ENCODE measurements around the gene GLI1.
"Not testable (repeated sequence)": the region's sequence is repeated elsewhere in the genome, so short reads cannot be mapped to it uniquely, and the experiment has no call there.

The GLI1 gene

GRCh38 chr12:57444337-57444736, 15.2 kb upstream of the GLI1 start:
- H3K27me3 ChIP-seq (ENCODE audit: low read depth, low read length); H3K4me1 ChIP-seq (ENCODE audit: control insufficient read depth in 1 of 2, insufficient read depth in 2 of 2, low read length in 2 of 2); H3K36me3 ChIP-seq (ENCODE audit: control insufficient read depth in 1 of 2, insufficient read depth in 2 of 2, low read length in 2 of 2); H3K27ac ChIP-seq (ENCODE audit: low read length); H3K9me3 ChIP-seq (ENCODE audit: control insufficient read depth in 1 of 2, low read length in 2 of 2); H3K4me3 ChIP-seq (ENCODE audit: low read depth in 1 of 2, low read length in 2 of 2): not testable (repeated sequence)

- no peak overlapping the region for H3K4me3 ChIP-seq (ENCODE audit: low read depth in 1 of 2, low read length in 2 of 2)
- H3K27ac ChIP-seq (ENCODE audit: low read length): no peak overlapping the region
- no peaks in the 10 kb centered on the region for H3K4me1 ChIP-seq (ENCODE audit: control insufficient read depth in 1 of 2, insufficient read depth in 2 of 2, low read length in 2 of 2)
- no peaks in the 10 kb centered on the region for H3K36me3 ChIP-seq (ENCODE audit: control insufficient read depth in 1 of 2, insufficient read depth in 2 of 2, low read length in 2 of 2)
- H3K9me3 ChIP-seq (ENCODE audit: control insufficient read depth in 1 of 2, low read length in 2 of 2): no peaks in the 10 kb centered on the region
- H3K27me3 ChIP-seq (ENCODE audit: low read depth, low read length): no peaks in the 10 kb centered on the region
These were observed 14.8 kb upstream of the GLI1 start for GRCh38 chr12:57444744-57445143.

- Histone ChIP-seq H3K4me1 (ENCODE audit: control insufficient read depth in 1 of 2, insufficient read depth in 2 of 2, low read length in 2 of 2) (no peaks in the 10 kb centered on the region), H3K27ac (ENCODE audit: low read length) (no peak overlapping the region), H3K27me3 (ENCODE audit: low read depth, low read length) (no peaks in the 10 kb centered on the region), H3K36me3 (ENCODE audit: control insufficient read depth in 1 of 2, insufficient read depth in 2 of 2, low read length in 2 of 2) (no peaks in the 10 kb centered on the region), H3K4me3 (ENCODE audit: low read depth in 1 of 2, low read length in 2 of 2) (no peak overlapping the region), H3K9me3 (ENCODE audit: control insufficient read depth in 1 of 2, low read length in 2 of 2) (no peaks in the 10 kb centered on the region)
These were observed 13.2 kb upstream of the GLI1 start for GRCh38 chr12:57446292-57446960.

DNA sequence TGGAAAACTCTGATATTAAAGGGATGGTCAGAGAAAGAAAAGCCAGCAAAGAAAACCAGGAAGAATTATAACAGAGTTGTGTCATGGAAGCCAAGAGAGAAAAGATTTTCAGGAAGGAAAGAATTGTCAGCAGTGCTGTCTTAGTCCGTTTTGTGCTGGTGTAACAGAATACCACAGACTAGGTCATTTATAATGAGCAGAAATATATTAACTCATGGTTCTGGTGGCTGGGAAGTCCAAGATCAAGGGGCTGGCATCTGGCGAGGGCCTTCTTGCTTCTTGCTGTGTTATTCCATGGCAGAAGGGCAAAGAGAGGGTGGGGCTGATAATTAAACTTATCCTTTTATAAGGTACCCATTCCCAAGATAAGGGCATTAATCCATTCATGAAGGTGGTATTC, 10.9 kb upstream of the GLI1 start:
- peaks cover 0 to 4% of the 10 kb centered on the region in 2 donors for H3K4me1 ChIP-seq (ENCODE audit: control insufficient read depth in 1 of 2, insufficient read depth in 2 of 2, low read length in 2 of 2)
- H3K9me3 ChIP-seq (ENCODE audit: control insufficient read depth in 1 of 2, low read length in 2 of 2): no peaks in the 10 kb centered on the region
- no peaks in the 10 kb centered on the region for H3K27me3 ChIP-seq (ENCODE audit: low read depth, low read length)
- H3K4me3 ChIP-seq (ENCODE audit: low read depth in 1 of 2, low read length in 2 of 2): no peak overlapping the region
- H3K27ac ChIP-seq (ENCODE audit: low read length): no peak overlapping the region
- H3K36me3 ChIP-seq (ENCODE audit: control insufficient read depth in 1 of 2, insufficient read depth in 2 of 2, low read length in 2 of 2): no peaks in the 10 kb centered on the region

GRCh38 chr12:57449375-57449774, 10.2 kb upstream of the GLI1 start:
- H3K27ac ChIP-seq (ENCODE audit: low read length): no peak overlapping the region
- no peaks in the 10 kb centered on the region for H3K36me3 ChIP-seq (ENCODE audit: control insufficient read depth in 1 of 2, insufficient read depth in 2 of 2, low read length in 2 of 2)
- no peaks in the 10 kb centered on the region for H3K27me3 ChIP-seq (ENCODE audit: low read depth, low read length)
- no peak overlapping the region for H3K4me3 ChIP-seq (ENCODE audit: low read depth in 1 of 2, low read length in 2 of 2)
- no peaks in the 10 kb centered on the region for H3K9me3 ChIP-seq (ENCODE audit: control insufficient read depth in 1 of 2, low read length in 2 of 2)
- peaks cover 0 to 4% of the 10 kb centered on the region in 2 donors for H3K4me1 ChIP-seq (ENCODE audit: control insufficient read depth in 1 of 2, insufficient read depth in 2 of 2, low read length in 2 of 2)

GRCh38 chr12:57450057-57450456, 9.5 kb upstream of the GLI1 start:
- no peak overlapping the region for H3K27ac ChIP-seq (ENCODE audit: low read length)
- H3K9me3 ChIP-seq (ENCODE audit: control insufficient read depth in 1 of 2, low read length in 2 of 2): no peaks in the 10 kb centered on the region
- H3K36me3 ChIP-seq (ENCODE audit: control insufficient read depth in 1 of 2, insufficient read depth in 2 of 2, low read length in 2 of 2): no peaks in the 10 kb centered on the region
- H3K27me3 ChIP-seq (ENCODE audit: low read depth, low read length): no peaks in the 10 kb centered on the region
- no peak overlapping the region for H3K4me3 ChIP-seq (ENCODE audit: low read depth in 1 of 2, low read length in 2 of 2)
- peaks cover 0 to 4% of the 10 kb centered on the region in 2 donors for H3K4me1 ChIP-seq (ENCODE audit: control insufficient read depth in 1 of 2, insufficient read depth in 2 of 2, low read length in 2 of 2)

GRCh38 chr12:57451233-57451778, 8.3 kb upstream of the GLI1 start:
- no peaks in the 10 kb centered on the region for H3K9me3 ChIP-seq (ENCODE audit: control insufficient read depth in 1 of 2, low read length in 2 of 2)
- H3K27ac ChIP-seq (ENCODE audit: low read length): no peak overlapping the region
- peaks cover 0 to 4% of the 10 kb centered on the region in 2 donors for H3K4me1 ChIP-seq (ENCODE audit: control insufficient read depth in 1 of 2, insufficient read depth in 2 of 2, low read length in 2 of 2)
- H3K27me3 ChIP-seq (ENCODE audit: low read depth, low read length): no peaks in the 10 kb centered on the region
- no peak overlapping the region for H3K4me3 ChIP-seq (ENCODE audit: low read depth in 1 of 2, low read length in 2 of 2)
- no peaks in the 10 kb centered on the region for H3K36me3 ChIP-seq (ENCODE audit: control insufficient read depth in 1 of 2, insufficient read depth in 2 of 2, low read length in 2 of 2)

DNA sequence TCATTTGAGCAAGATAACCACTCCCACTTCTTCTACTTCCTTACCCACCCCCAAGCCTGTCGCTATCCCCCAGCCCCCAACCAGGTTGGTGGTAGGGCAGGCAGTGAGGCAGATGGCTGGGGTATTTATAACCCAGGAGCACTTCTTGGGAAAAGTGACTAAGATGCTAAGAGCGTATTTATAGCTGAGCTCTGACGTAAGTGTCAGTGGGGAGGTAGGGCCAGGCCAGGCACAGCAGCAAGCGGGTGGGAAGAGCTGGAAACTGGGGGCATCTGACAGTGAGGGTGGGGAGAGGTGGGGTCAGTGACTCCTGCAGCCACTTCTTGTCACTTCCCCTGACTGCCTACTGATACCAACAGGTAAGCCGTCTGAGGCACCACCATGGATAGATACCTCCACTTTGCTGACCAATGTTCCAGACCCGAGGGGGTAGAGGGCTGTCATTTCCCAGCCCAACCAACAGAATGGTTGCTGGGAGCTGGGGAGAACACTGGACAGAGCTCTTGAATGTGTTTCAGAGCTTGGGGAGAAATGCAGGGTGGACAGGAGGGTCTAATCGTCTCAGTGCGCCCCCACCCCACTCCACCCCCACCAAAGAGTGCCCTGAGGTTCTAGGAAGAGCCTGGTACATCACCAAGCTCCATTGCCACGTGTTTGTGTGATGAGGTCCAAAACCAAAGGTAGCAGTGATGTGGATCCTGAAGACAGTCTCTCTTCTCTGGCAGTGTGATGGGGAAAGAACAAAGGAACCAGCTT, 7.2 kb upstream of the GLI1 start:
- Histone ChIP-seq H3K27ac (ENCODE audit: low read length) (no peak overlapping the region), H3K9me3 (ENCODE audit: control insufficient read depth in 1 of 2, low read length in 2 of 2) (no peaks in the 10 kb centered on the region), H3K36me3 (ENCODE audit: control insufficient read depth in 1 of 2, insufficient read depth in 2 of 2, low read length in 2 of 2) (no peaks in the 10 kb centered on the region), H3K4me1 (ENCODE audit: control insufficient read depth in 1 of 2, insufficient read depth in 2 of 2, low read length in 2 of 2) (peaks cover 0 to 4% of the 10 kb centered on the region in 2 donors), H3K4me3 (ENCODE audit: low read depth in 1 of 2, low read length in 2 of 2) (no peak overlapping the region), H3K27me3 (ENCODE audit: low read depth, low read length) (no peaks in the 10 kb centered on the region)

DNA sequence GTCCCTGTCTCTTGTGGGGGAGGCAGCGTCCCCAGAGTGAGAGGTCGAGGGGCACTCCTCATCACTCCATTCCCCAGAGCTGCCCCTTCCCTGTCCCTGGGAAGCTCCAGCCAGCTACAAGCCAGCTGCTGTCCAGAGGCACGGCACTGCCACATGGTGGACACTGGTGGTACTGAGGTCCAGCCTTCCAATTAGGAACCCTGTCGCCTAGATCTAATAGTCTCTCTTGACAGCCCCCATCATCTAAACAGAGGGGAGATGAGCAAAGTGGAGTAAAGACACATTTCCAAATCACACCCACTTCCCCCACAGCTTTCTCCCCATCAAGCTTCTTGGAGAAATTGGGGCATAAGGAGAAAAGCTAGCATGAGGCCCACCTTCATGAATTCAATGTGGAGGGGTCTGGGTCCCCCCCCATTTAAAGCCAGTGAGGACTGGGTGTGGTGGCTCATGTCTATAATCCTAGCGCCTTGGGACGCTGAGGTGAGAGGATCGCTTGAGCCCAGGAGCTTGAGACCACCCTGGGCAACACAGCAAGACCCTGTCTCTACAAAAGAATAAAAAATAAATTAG, 6.6 kb upstream of the GLI1 start:
- no peaks in the 10 kb centered on the region for H3K27me3 ChIP-seq (ENCODE audit: low read depth, low read length)
- H3K9me3 ChIP-seq (ENCODE audit: control insufficient read depth in 1 of 2, low read length in 2 of 2): no peaks in the 10 kb centered on the region
- no peak overlapping the region for H3K4me3 ChIP-seq (ENCODE audit: low read depth in 1 of 2, low read length in 2 of 2)
- H3K36me3 ChIP-seq (ENCODE audit: control insufficient read depth in 1 of 2, insufficient read depth in 2 of 2, low read length in 2 of 2): no peaks in the 10 kb centered on the region
- peaks cover 0 to 4% of the 10 kb centered on the region in 2 donors for H3K4me1 ChIP-seq (ENCODE audit: control insufficient read depth in 1 of 2, insufficient read depth in 2 of 2, low read length in 2 of 2)
- no peak overlapping the region for H3K27ac ChIP-seq (ENCODE audit: low read length)

DNA sequence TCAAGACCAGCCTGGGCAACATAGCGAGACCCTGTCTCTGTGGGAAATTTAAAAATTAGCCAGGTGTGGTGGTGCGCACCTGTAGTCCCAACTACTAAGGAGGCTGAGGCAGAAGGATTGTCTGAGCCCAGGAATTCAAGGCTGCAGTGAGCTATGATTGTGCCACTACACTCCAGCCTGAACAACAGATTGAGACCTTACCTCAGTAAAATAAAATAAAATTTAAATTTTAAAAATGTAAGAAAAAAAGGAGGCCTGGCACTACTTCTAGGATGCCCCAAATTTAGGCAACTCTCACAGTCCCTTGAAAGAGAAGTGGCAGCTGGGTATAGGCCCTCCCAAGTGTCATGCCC, 5.4 kb upstream of the GLI1 start:
- no peaks in the 10 kb centered on the region for H3K36me3 ChIP-seq (ENCODE audit: control insufficient read depth in 1 of 2, insufficient read depth in 2 of 2, low read length in 2 of 2)
- H3K27ac ChIP-seq (ENCODE audit: low read length): no peak overlapping the region
- peaks cover 0 to 10% of the 10 kb centered on the region in 2 donors for H3K4me1 ChIP-seq (ENCODE audit: control insufficient read depth in 1 of 2, insufficient read depth in 2 of 2, low read length in 2 of 2)

GRCh38 chr12:57454566-57455373, 4.8 kb upstream of the GLI1 start, which contains the start of gene INHBE:
Gene INHBE (plus strand): TSS chr12:57455307. CDS start chr12:57455537, 230 bp downstream.
- no peaks in the 10 kb centered on the region for H3K9me3 ChIP-seq (ENCODE audit: control insufficient read depth in 1 of 2, low read length in 2 of 2)
- H3K4me3 ChIP-seq (ENCODE audit: low read depth in 1 of 2, low read length in 2 of 2): no peak within 1 kb of the TSS
- H3K27ac ChIP-seq (ENCODE audit: low read length): no peak within 1 kb of the TSS
- H3K36me3 ChIP-seq (ENCODE audit: control insufficient read depth in 1 of 2, insufficient read depth in 2 of 2, low read length in 2 of 2): no peaks in the 10 kb centered on the region
- peaks cover 0 to 10% of the 10 kb centered on the region in 2 donors for H3K4me1 ChIP-seq (ENCODE audit: control insufficient read depth in 1 of 2, insufficient read depth in 2 of 2, low read length in 2 of 2)
- no peaks in the 10 kb centered on the region for H3K27me3 ChIP-seq (ENCODE audit: low read depth, low read length)

More for the DNA sequence above, 5.4 kb upstream of the GLI1 start:
- H3K27me3 ChIP-seq (ENCODE audit: low read depth, low read length): no peaks in the 10 kb centered on the region
- no peaks in the 10 kb centered on the region for H3K9me3 ChIP-seq (ENCODE audit: control insufficient read depth in 1 of 2, low read length in 2 of 2)
- no peak overlapping the region for H3K4me3 ChIP-seq (ENCODE audit: low read depth in 1 of 2, low read length in 2 of 2)
